ENCODE results near the gene IQCF2. TPM values are rescaled to one million over a fixed set of nuclear protein-coding genes. Genes with fewer than 3 reads are reported as not detected.

Gene IQCF2
- polyA plus RNA-seq, 3 donors, result not detected

GRCh38 chr3:51814034-51814433, 47.4 kb upstream of the IQCF2 start:
- Mint-ChIP-seq H3K36me3 (no peaks in the 10 kb centered on the region), H3K9me3 (peaks cover 0 to 3% (median 0%) of the 10 kb centered on the region in 7 donors), H3K4me3 (no peak overlapping the region), H3K4me1 (no peaks in the 10 kb centered on the region), H3K27me3 (ENCODE audit: low read depth in 3 of 3) (peaks cover 4 to 6% (median 6%) of the 10 kb centered on the region in 3 donors), H3K27ac (no peak overlapping the region)
- Histone ChIP-seq H3K27ac (ENCODE audit: low read depth in 1 of 2, low read length in 2 of 2) (no peak overlapping the region), H3K9me3 (replicated peaks in 1 of 2; ENCODE audit: control insufficient read depth in 1 of 2, insufficient read depth in 1 of 2, low read length in 2 of 2) (no peaks in the 10 kb centered on the region), H3K4me3 (replicated peaks in 1 of 3; ENCODE audit: low read depth in 2 of 3, low read length in 3 of 3) (no peak overlapping the region), H3K4me1 (ENCODE audit: control insufficient read depth in 1 of 2, insufficient read depth in 2 of 2, low read length in 2 of 2) (no peaks in the 10 kb centered on the region), H3K9ac (ENCODE audit: insufficient read depth, low read length, poor library complexity, severe bottlenecking) (no peak overlapping the region), H3K4me2 (replicated peaks; ENCODE audit: extremely low read depth, low read length, poor library complexity, severe bottlenecking) (no peak overlapping the region), H4K20me1 (ENCODE audit: insufficient read depth, low read length) (no peaks in the 10 kb centered on the region), H3K36me3 (replicated peaks in 1 of 2; ENCODE audit: control insufficient read depth in 1 of 2, insufficient read depth in 2 of 2, low read length in 2 of 2) (no peaks in the 10 kb centered on the region), H2AFZ (ENCODE audit: insufficient read depth, low read depth, low read length, poor library complexity, severe bottlenecking) (no peak overlapping the region), H3K79me2 (ENCODE audit: insufficient read depth, low read length) (no peaks in the 10 kb centered on the region), H3K27me3 (ENCODE audit: control insufficient read depth in 2 of 2, insufficient read depth in 2 of 2, low read length in 2 of 2) (no peaks in the 10 kb centered on the region)
- no peak for DNase-seq
- WGBS (ENCODE audit: insufficient coverage), result 75% methylated on average over 2 of the region's 3 CpGs
- intact Hi-C loops (cut with micrococcal nuclease), result no loop called here
- TF ChIP-seq CTCF (IDR thresholded peaks at IDR 0.05), result no peak

GRCh38 chr3:51815614-51816013, 45.8 kb upstream of the IQCF2 start:
- no peaks in the 10 kb centered on the region for H4K20me1 ChIP-seq (ENCODE audit: insufficient read depth, low read length)
- H3K4me3 ChIP-seq (replicated peaks in 1 of 3; ENCODE audit: low read depth in 2 of 3, low read length in 3 of 3), result no peak overlapping the region
- H3K9ac ChIP-seq (ENCODE audit: insufficient read depth, low read length, poor library complexity, severe bottlenecking), result no peak overlapping the region
- no peaks in the 10 kb centered on the region for H3K27me3 ChIP-seq (ENCODE audit: control insufficient read depth in 2 of 2, insufficient read depth in 2 of 2, low read length in 2 of 2)
- no peak overlapping the region for H2AFZ ChIP-seq (ENCODE audit: insufficient read depth, low read depth, low read length, poor library complexity, severe bottlenecking)
- DNase-seq, result no peak
- no peaks in the 10 kb centered on the region for H3K4me1 ChIP-seq (ENCODE audit: control insufficient read depth in 1 of 2, insufficient read depth in 2 of 2, low read length in 2 of 2)
- H3K4me3 Mint-ChIP-seq, result no peak overlapping the region
- H3K36me3 ChIP-seq (replicated peaks in 1 of 2; ENCODE audit: control insufficient read depth in 1 of 2, insufficient read depth in 2 of 2, low read length in 2 of 2), result no peaks in the 10 kb centered on the region
- no peak for TF ChIP-seq CTCF (IDR thresholded peaks at IDR 0.05)
- H3K79me2 ChIP-seq (ENCODE audit: insufficient read depth, low read length), result no peaks in the 10 kb centered on the region
- intact Hi-C loops (cut with micrococcal nuclease), result no loop called here
- H3K9me3 Mint-ChIP-seq, result peaks cover 0 to 3% (median under 1%) of the 10 kb centered on the region in 7 donors
- WGBS (ENCODE audit: insufficient coverage), result 81% methylated on average over 4 of the region's 4 CpGs
- H3K36me3 Mint-ChIP-seq, result no peaks in the 10 kb centered on the region
- peaks cover 4 to 10% (median 10%) of the 10 kb centered on the region in 3 donors for H3K27me3 Mint-ChIP-seq (ENCODE audit: low read depth in 3 of 3)
- no peak overlapping the region for H3K27ac ChIP-seq (ENCODE audit: low read depth in 1 of 2, low read length in 2 of 2)
- H3K9me3 ChIP-seq (replicated peaks in 1 of 2; ENCODE audit: control insufficient read depth in 1 of 2, insufficient read depth in 1 of 2, low read length in 2 of 2), result no peaks in the 10 kb centered on the region
- H3K4me2 ChIP-seq (replicated peaks; ENCODE audit: extremely low read depth, low read length, poor library complexity, severe bottlenecking), result no peak overlapping the region
- no peak overlapping the region for H3K27ac Mint-ChIP-seq
- no peaks in the 10 kb centered on the region for H3K4me1 Mint-ChIP-seq

All from CD14-positive monocyte (primary cell).